Neural progenitor cell (in vitro differentiated cells): ENCODE data around the gene KDM6A.

ENCODE experiments used
- CTCF ChIP-seq: fragments of 200-600 bp; sonication (generic); IDR thresholded peaks from 2 replicates; pipeline ENCODE4 v1.5.1; 2017; ENCODE audit warnings: antibody characterized with exemption, mild to moderate bottlenecking
- EZH2 ChIP-seq: fragments of 200-600 bp; sonication (generic); IDR thresholded peaks from 2 replicates; pipeline ENCODE4 v1.6.1; 2017; ENCODE audit warnings: antibody characterized with exemption, mild to moderate bottlenecking, moderate library complexity
- EZH2phosphoT487 ChIP-seq: fragments of 200-600 bp; sonication (generic); IDR thresholded peaks from 2 replicates; pipeline ENCODE4 v1.6.1; 2017; ENCODE audit warnings: antibody characterized with exemption

GRCh38 chrX:45150821-45151220, 277.8 kb downstream of the KDM6A start:
- TF ChIP-seq CTCF: no peak
- no peak for TF ChIP-seq EZH2
- TF ChIP-seq EZH2phosphoT487: no peak
